Measurements from ENCODE around the gene OR2A7.
"Not testable (repeated sequence)": the region's sequence is repeated elsewhere in the genome, so short reads cannot be mapped to it uniquely, and the experiment has no call there.

The OR2A7 gene

GRCh38 chr7:144247674-144248330 lies 16.8 kb downstream of the OR2A7 start:
- not testable (repeated sequence) for H3K36me3 ChIP-seq (ENCODE audit: control insufficient read depth in 1 of 2, insufficient read depth in 2 of 2, low read length in 2 of 2); H3K27ac ChIP-seq (ENCODE audit: low read length); H3K4me3 ChIP-seq (ENCODE audit: low read depth in 1 of 2, low read length in 2 of 2); H3K27me3 ChIP-seq (ENCODE audit: low read depth, low read length); H3K9me3 ChIP-seq (ENCODE audit: control insufficient read depth in 1 of 2, low read length in 2 of 2); H3K4me1 ChIP-seq (ENCODE audit: control insufficient read depth in 1 of 2, insufficient read depth in 2 of 2, low read length in 2 of 2)

GRCh38 chr7:144246967-144247366 lies 17.6 kb downstream of the OR2A7 start:
- H3K27me3 ChIP-seq (ENCODE audit: low read depth, low read length); H3K27ac ChIP-seq (ENCODE audit: low read length); H3K4me3 ChIP-seq (ENCODE audit: low read depth in 1 of 2, low read length in 2 of 2); H3K9me3 ChIP-seq (ENCODE audit: control insufficient read depth in 1 of 2, low read length in 2 of 2); H3K36me3 ChIP-seq (ENCODE audit: control insufficient read depth in 1 of 2, insufficient read depth in 2 of 2, low read length in 2 of 2); H3K4me1 ChIP-seq (ENCODE audit: control insufficient read depth in 1 of 2, insufficient read depth in 2 of 2, low read length in 2 of 2): not testable (repeated sequence)

GRCh38 chr7:144245372-144245771 lies 19.2 kb downstream of the OR2A7 start:
- H3K27me3 ChIP-seq (ENCODE audit: low read depth, low read length); H3K36me3 ChIP-seq (ENCODE audit: control insufficient read depth in 1 of 2, insufficient read depth in 2 of 2, low read length in 2 of 2); H3K4me3 ChIP-seq (ENCODE audit: low read depth in 1 of 2, low read length in 2 of 2); H3K27ac ChIP-seq (ENCODE audit: low read length); H3K9me3 ChIP-seq (ENCODE audit: control insufficient read depth in 1 of 2, low read length in 2 of 2); H3K4me1 ChIP-seq (ENCODE audit: control insufficient read depth in 1 of 2, insufficient read depth in 2 of 2, low read length in 2 of 2): not testable (repeated sequence)

- H3K4me1 ChIP-seq (ENCODE audit: control insufficient read depth in 1 of 2, insufficient read depth in 2 of 2, low read length in 2 of 2); H3K9me3 ChIP-seq (ENCODE audit: control insufficient read depth in 1 of 2, low read length in 2 of 2); H3K36me3 ChIP-seq (ENCODE audit: control insufficient read depth in 1 of 2, insufficient read depth in 2 of 2, low read length in 2 of 2); H3K27ac ChIP-seq (ENCODE audit: low read length); H3K4me3 ChIP-seq (ENCODE audit: low read depth in 1 of 2, low read length in 2 of 2); H3K27me3 ChIP-seq (ENCODE audit: low read depth, low read length): not testable (repeated sequence)
These were observed 25.2 kb downstream of the OR2A7 start, which contains the start of gene OR2A42 for GRCh38 chr7:144239365-144239764. OR2A42 (minus strand) TSS chr7:144239605; CDS start chr7:144232843, 6,762 bp downstream.

GRCh38 chr7:144238530-144239082 lies 26.0 kb downstream of the OR2A7 start:
- not testable (repeated sequence) for H3K4me1 ChIP-seq (ENCODE audit: control insufficient read depth in 1 of 2, insufficient read depth in 2 of 2, low read length in 2 of 2); H3K9me3 ChIP-seq (ENCODE audit: control insufficient read depth in 1 of 2, low read length in 2 of 2); H3K36me3 ChIP-seq (ENCODE audit: control insufficient read depth in 1 of 2, insufficient read depth in 2 of 2, low read length in 2 of 2); H3K27me3 ChIP-seq (ENCODE audit: low read depth, low read length); H3K27ac ChIP-seq (ENCODE audit: low read length); H3K4me3 ChIP-seq (ENCODE audit: low read depth in 1 of 2, low read length in 2 of 2)

- not testable (repeated sequence) for H3K27me3 ChIP-seq (ENCODE audit: low read depth, low read length); H3K4me1 ChIP-seq (ENCODE audit: control insufficient read depth in 1 of 2, insufficient read depth in 2 of 2, low read length in 2 of 2); H3K9me3 ChIP-seq (ENCODE audit: control insufficient read depth in 1 of 2, low read length in 2 of 2); H3K4me3 ChIP-seq (ENCODE audit: low read depth in 1 of 2, low read length in 2 of 2); H3K27ac ChIP-seq (ENCODE audit: low read length); H3K36me3 ChIP-seq (ENCODE audit: control insufficient read depth in 1 of 2, insufficient read depth in 2 of 2, low read length in 2 of 2)
These were observed 31.6 kb downstream of the OR2A7 start for GRCh38 chr7:144233039-144233438.

GRCh38 chr7:144231027-144231426 lies 33.6 kb downstream of the OR2A7 start:
- H3K27me3 ChIP-seq (ENCODE audit: low read depth, low read length); H3K4me3 ChIP-seq (ENCODE audit: low read depth in 1 of 2, low read length in 2 of 2); H3K27ac ChIP-seq (ENCODE audit: low read length); H3K9me3 ChIP-seq (ENCODE audit: control insufficient read depth in 1 of 2, low read length in 2 of 2); H3K4me1 ChIP-seq (ENCODE audit: control insufficient read depth in 1 of 2, insufficient read depth in 2 of 2, low read length in 2 of 2); H3K36me3 ChIP-seq (ENCODE audit: control insufficient read depth in 1 of 2, insufficient read depth in 2 of 2, low read length in 2 of 2): not testable (repeated sequence)

GRCh38 chr7:144228810-144229209 lies 35.8 kb downstream of the OR2A7 start:
- not testable (repeated sequence) for H3K9me3 ChIP-seq (ENCODE audit: control insufficient read depth in 1 of 2, low read length in 2 of 2); H3K4me3 ChIP-seq (ENCODE audit: low read depth in 1 of 2, low read length in 2 of 2); H3K4me1 ChIP-seq (ENCODE audit: control insufficient read depth in 1 of 2, insufficient read depth in 2 of 2, low read length in 2 of 2); H3K36me3 ChIP-seq (ENCODE audit: control insufficient read depth in 1 of 2, insufficient read depth in 2 of 2, low read length in 2 of 2); H3K27me3 ChIP-seq (ENCODE audit: low read depth, low read length); H3K27ac ChIP-seq (ENCODE audit: low read length)

- not testable (repeated sequence) for H3K27ac ChIP-seq (ENCODE audit: low read length); H3K4me1 ChIP-seq (ENCODE audit: control insufficient read depth in 1 of 2, insufficient read depth in 2 of 2, low read length in 2 of 2); H3K36me3 ChIP-seq (ENCODE audit: control insufficient read depth in 1 of 2, insufficient read depth in 2 of 2, low read length in 2 of 2); H3K4me3 ChIP-seq (ENCODE audit: low read depth in 1 of 2, low read length in 2 of 2); H3K9me3 ChIP-seq (ENCODE audit: control insufficient read depth in 1 of 2, low read length in 2 of 2); H3K27me3 ChIP-seq (ENCODE audit: low read depth, low read length)
These were observed 37.7 kb downstream of the OR2A7 start for GRCh38 chr7:144226866-144227265.

- not testable (repeated sequence) for H3K4me3 ChIP-seq (ENCODE audit: low read depth in 1 of 2, low read length in 2 of 2); H3K4me1 ChIP-seq (ENCODE audit: control insufficient read depth in 1 of 2, insufficient read depth in 2 of 2, low read length in 2 of 2); H3K27ac ChIP-seq (ENCODE audit: low read length); H3K9me3 ChIP-seq (ENCODE audit: control insufficient read depth in 1 of 2, low read length in 2 of 2); H3K27me3 ChIP-seq (ENCODE audit: low read depth, low read length); H3K36me3 ChIP-seq (ENCODE audit: control insufficient read depth in 1 of 2, insufficient read depth in 2 of 2, low read length in 2 of 2)
These were observed 40.9 kb downstream of the OR2A7 start for GRCh38 chr7:144223675-144224074.

GRCh38 chr7:144220531-144220930 lies 44.1 kb downstream of the OR2A7 start:
- H3K27me3 ChIP-seq (ENCODE audit: low read depth, low read length); H3K36me3 ChIP-seq (ENCODE audit: control insufficient read depth in 1 of 2, insufficient read depth in 2 of 2, low read length in 2 of 2); H3K9me3 ChIP-seq (ENCODE audit: control insufficient read depth in 1 of 2, low read length in 2 of 2); H3K27ac ChIP-seq (ENCODE audit: low read length); H3K4me1 ChIP-seq (ENCODE audit: control insufficient read depth in 1 of 2, insufficient read depth in 2 of 2, low read length in 2 of 2); H3K4me3 ChIP-seq (ENCODE audit: low read depth in 1 of 2, low read length in 2 of 2): not testable (repeated sequence)

- H3K9me3 ChIP-seq (ENCODE audit: control insufficient read depth in 1 of 2, low read length in 2 of 2); H3K4me3 ChIP-seq (ENCODE audit: low read depth in 1 of 2, low read length in 2 of 2); H3K27me3 ChIP-seq (ENCODE audit: low read depth, low read length); H3K27ac ChIP-seq (ENCODE audit: low read length); H3K36me3 ChIP-seq (ENCODE audit: control insufficient read depth in 1 of 2, insufficient read depth in 2 of 2, low read length in 2 of 2); H3K4me1 ChIP-seq (ENCODE audit: control insufficient read depth in 1 of 2, insufficient read depth in 2 of 2, low read length in 2 of 2): not testable (repeated sequence)
These were observed 45.4 kb downstream of the OR2A7 start for GRCh38 chr7:144219149-144219548.
